GM18499 (cell line): ENCODE measurements around the gene SLC35F4.
"Not testable (repeated sequence)": the region's sequence is repeated elsewhere in the genome, so short reads cannot be mapped to it uniquely, and the experiment has no call there.

Source experiments
- ATAC-seq: cut with Tn5 transposase; IDR thresholded peaks from one replicate; pipeline ENCODE4 v1.9.1; 2021; ENCODE audit warnings: moderate number of reproducible peaks; ENCODE audit not compliant: insufficient read depth, unreplicated experiment

Gene SLC35F4

GRCh38 chr14:57865403-57866198 is at the start of gene SLC35F4:
TSS of gene SLC35F4 (minus strand) at chr14:57866092.
- no peak for ATAC-seq

DNA sequence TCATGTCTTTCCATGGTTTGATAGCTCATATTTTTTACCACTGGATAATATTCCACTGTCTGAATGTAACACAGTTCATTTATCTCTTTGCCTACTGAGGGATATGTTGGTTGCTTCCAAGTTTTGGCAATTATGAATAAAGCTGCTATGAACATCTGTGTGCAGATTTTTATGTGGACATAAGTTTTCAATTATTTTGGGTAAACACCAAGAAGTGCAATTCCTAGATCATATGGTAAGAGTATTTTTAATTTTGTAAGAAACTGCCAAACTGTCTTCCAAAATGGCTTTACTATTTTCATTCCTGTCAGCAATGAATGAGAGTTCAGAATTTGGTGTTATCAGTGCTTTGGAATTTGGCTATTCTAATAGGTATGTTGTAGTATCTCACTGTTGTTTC is 43.7 kb upstream of the SLC35F4 start:
- ATAC-seq = no peak

GRCh38 chr14:57903954-57904353 is 38.1 kb upstream of the SLC35F4 start:
- no peak for ATAC-seq

DNA sequence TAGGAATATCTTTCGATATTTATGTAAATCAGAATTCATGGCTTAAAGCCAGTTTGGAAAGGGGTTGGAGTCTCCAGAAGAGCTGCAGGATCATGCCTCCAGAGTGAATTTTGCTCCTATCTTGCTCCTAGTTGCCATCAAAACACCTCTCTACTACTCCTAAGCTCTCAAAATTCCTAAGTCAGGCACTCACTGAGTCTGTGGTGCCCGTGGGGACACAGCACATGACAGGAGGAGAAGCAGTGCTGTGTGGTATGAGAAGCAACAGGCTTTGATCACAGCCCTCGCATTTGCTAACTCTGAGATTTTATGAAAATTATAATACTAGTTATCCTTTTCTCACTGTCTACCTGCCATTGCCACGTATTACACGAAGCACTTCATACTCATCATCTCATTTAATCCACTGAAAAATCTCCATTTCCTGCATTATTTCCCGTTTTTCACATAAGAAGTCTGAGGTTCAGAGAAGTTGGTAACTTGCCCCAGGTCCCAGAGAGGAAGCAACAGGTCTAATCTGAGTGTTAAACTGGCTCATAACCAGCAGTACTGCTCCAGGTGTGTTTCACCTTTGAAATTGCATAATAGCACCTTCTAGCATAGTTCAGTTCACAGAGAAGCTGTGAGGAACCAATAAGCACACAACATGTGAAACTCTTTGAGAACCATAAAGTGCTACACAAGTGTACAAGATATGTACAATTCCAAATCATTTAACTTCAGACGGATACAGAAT is 33.1 kb upstream of the SLC35F4 start:
- no peak for ATAC-seq

DNA sequence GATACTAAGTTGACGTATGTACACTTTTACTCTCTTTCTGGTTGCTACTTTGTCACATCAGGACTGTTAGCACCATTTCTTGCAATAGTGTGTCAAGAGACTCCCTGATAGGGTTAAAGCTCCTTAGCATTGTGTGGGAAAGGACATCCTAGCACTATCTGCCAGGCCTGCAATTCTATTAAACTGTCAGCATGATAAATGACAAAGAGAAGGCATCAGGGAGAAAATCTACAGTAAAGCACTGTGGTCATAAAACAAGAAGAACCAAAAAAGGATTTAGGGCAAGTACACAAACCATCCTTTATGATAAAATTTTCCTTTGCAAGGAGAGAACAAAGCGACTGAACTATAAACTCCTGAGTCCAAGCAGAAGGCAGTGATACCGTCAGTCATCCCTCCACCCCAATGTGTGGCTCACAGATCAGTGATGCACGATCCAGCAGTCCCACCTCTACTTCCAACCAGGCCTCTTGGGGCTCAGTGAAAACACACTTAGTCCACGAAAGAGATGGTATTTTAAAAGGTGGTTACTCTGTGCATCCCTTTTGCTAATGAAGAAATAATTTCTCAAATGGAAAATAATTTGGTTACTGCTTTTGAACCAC is 31.4 kb upstream of the SLC35F4 start:
- ATAC-seq = no peak

DNA sequence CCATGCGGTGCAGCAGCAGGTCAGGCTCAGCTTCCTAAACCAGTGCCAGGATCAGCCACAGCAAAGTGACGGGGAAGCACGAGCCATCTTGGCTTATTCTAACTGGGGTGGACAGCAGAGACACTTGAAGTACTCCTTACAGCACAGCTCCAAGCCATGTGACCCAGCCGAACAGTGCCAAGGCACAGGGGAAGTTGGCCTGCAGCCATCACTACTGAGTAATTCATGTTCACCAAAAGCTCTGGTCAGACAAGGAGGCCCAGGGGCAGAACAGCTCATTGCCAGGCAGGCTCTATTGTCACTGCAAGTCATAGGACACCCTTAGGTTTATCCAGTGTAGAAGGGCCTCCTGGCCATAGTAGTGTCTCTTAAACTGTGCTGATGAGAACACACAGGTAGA is 23.4 kb upstream of the SLC35F4 start:
- ATAC-seq = no peak

DNA sequence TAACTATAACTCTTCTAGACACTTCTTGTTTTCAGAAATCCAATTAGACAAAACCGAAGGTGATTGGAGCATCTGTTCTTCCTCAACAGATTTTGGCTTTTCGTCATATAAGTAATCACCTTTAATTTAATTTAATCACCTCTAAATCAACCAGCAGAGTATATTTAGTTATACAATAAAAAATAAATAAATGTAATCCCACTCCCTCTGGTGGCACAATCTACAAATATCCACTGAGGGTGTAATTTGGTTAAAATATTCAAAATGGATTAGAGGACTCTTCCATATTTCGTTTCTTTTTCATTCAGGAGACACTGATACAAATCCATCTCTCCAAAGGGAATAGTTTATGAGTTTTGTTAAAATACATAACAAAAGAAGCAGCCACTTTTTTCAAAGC is 18.3 kb upstream of the SLC35F4 start:
- no peak for ATAC-seq

DNA sequence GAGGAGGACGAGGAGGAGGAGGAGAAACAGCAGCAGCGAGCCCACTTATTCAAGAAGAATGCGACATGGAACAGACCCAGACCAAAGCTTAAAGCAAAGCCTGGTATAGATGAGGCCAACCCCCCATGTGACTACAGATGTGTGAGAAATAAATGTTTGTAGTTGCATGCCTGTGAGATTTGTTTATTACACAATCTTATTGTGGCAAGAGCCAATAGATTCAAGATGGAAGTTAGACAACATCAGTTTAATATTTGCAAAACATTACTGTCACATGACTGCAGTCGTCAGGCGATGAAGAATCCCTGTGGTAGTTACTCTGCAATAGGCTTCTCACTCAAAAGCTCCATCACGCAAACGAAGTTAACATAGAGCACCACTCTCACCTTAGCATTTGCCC is 17.2 kb upstream of the SLC35F4 start:
- no peak for ATAC-seq

DNA sequence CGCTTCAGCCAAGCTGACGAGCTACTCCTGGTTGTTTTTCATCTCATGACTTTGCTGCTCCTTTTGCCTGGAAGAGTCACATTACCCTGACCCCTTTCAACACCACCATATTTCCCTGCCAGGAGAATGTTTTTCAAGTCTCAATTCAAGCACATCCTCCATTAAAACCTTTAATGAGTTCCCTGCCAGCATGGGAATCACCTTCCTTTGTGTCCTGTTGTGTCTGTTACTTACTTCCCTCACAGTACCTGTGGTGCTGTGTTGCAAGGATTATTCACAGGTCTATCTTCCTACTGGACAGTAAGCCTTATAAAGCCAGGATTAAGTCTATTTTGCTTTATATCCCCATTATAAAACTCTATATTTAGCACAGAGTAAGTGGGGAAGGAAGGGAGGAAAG is 13.6 kb upstream of the SLC35F4 start:
- no peak for ATAC-seq

GRCh38 chr14:57875985-57876384 is 10.1 kb upstream of the SLC35F4 start:
- ATAC-seq = no peak

DNA sequence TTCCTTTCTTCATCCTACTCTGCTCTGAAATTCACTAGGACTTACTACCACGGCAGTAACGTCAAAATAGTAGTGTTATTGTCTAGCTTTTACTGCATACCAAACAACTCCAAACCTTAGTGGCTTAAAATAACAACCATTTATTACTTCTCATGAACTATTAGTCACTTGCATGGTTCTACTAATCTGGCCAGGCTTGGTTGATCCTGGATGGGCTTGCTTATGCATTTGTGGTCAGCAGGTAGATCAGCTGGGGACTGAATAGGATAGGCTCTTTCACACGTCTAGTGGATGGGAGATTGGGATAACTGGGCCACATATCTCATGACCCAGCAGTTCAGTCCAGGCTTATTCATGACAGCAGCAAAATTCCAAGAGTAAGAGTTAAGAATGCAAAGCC is 9.4 kb upstream of the SLC35F4 start:
- no peak for ATAC-seq

DNA sequence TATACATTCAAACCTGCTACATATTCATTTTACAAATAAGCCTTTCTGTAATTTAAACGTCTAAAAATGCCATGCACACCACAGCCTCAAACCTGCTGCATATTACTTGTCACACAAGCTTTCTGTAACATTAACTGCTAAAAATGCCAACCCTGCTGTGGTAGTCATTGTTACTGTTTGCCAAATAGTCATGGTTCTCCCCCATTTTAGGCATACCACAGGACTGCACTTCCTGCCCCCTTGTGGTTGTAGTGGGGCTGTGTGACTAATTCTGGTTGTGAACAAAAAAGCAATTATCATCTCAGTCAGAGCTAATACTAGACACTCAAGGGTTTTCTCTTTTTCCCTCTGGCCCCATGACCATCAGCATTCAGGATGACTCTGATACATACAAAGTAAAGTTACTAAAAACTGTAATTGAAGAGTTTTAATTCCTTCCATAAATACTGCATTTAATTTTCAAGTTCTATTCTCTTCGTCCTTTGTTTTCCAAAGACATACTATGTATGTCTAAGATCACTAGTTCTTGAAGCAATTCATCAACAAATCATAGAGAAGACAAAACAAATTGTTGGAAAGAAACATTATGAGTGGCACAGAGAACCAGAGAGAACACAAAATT is 5.7 kb upstream of the SLC35F4 start:
- ATAC-seq = no peak

GRCh38 chr14:57870686-57871457 is 5.0 kb upstream of the SLC35F4 start:
- ATAC-seq = no peak

DNA sequence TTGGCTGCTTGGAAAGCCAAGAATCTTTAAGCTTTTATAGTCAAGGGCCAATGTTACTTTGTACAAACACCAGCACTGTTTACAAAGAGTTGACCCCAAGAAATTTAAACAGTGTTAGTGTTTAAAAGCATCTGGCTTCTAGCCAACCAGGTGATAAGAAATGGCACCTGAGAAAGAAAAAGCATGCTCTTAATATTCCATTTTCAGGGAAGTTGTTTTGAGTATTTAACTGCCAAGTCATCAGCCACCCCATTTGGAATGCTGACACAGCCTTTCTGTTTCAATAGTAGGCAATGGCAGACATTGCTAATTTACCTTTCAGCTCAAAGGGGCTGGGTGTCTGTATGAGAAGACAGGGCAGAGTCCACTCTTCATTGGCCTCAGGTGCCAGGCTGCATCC is 3.7 kb upstream of the SLC35F4 start:
- no peak for ATAC-seq

- ATAC-seq = no peak
Observed at GRCh38 chr14:57866199-57866705, 360 bp upstream of the SLC35F4 start.

DNA sequence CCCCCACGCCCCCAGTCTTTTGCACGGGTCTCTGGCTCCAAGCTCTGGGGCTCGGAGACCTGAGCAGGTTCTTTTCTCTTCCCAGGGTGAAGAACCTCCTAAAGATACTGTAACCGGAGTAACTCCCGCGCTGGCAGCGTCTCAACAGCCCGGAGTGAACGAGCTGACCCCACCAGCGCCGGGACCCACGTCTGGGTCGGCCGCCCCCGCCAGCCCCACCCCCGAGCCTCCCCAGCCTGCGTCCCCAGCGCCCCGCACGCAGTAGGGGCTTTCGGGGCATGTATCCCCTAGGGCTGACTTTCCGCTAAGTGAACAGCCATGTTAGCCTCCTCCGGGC is 858 bp downstream of the SLC35F4 start:
- no peak for ATAC-seq

GRCh38 chr14:57864659-57865058 is 1.2 kb downstream of the SLC35F4 start:
- ATAC-seq = no peak

DNA sequence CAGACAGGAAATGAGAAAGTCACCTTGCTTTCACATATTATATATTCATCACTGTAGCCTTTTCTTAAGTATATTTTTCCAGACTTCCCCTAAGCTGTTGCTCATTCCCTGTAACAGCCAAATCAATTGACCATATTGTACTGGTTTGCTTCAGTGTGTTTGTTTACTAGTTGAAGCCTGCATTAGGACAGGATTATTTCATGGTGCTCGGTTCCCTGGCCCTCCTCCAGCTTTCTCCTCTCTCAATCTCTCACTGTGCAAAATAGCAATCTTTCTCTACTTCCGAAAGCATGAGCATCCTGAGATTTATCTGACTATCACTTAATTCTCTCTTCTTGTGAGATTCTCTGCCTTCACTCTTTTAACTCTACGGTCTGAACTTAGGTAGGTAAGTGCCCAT is 2.4 kb downstream of the SLC35F4 start:
- no peak for ATAC-seq

GRCh38 chr14:57855666-57856065 is 10.2 kb downstream of the SLC35F4 start:
- not testable (repeated sequence) for ATAC-seq

- ATAC-seq = no peak
Observed at GRCh38 chr14:57854571-57854970, 11.3 kb downstream of the SLC35F4 start.
